ENCODE measurements around the gene TTC34.

Gene TTC34

DNA sequence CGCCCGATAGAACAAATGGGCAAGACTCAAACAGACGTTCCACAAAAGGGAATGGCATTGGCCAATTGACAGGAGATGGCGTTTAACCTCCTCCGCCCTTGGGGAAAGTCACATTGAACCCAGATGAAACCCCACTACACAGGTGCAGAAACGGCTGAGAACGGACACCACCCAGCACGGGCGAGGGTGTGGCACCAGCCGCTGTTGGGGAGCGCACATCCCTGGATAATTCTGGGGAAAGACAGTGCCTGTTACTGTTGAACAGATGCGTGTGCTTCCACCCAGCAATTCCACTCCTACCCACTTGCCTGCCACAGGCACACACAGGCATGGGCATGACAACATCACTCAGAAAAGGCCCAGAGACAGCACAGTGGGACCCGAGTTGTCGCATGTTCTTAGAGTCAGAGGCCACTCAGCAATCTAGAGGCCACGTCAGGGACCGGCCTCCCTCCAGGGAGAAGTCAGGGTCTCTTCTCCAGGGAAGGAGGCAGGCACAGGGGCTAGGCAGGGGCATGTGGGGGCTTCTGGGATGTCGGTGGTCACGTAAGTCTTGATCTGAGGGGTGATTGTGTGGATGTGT is 199.7 kb downstream of the TTC34 start:
- DNase-seq, result no peak

- DNase-seq, result no peak
These were observed 203.1 kb downstream of the TTC34 start for GRCh38 chr1:2598329-2598931.

DNA sequence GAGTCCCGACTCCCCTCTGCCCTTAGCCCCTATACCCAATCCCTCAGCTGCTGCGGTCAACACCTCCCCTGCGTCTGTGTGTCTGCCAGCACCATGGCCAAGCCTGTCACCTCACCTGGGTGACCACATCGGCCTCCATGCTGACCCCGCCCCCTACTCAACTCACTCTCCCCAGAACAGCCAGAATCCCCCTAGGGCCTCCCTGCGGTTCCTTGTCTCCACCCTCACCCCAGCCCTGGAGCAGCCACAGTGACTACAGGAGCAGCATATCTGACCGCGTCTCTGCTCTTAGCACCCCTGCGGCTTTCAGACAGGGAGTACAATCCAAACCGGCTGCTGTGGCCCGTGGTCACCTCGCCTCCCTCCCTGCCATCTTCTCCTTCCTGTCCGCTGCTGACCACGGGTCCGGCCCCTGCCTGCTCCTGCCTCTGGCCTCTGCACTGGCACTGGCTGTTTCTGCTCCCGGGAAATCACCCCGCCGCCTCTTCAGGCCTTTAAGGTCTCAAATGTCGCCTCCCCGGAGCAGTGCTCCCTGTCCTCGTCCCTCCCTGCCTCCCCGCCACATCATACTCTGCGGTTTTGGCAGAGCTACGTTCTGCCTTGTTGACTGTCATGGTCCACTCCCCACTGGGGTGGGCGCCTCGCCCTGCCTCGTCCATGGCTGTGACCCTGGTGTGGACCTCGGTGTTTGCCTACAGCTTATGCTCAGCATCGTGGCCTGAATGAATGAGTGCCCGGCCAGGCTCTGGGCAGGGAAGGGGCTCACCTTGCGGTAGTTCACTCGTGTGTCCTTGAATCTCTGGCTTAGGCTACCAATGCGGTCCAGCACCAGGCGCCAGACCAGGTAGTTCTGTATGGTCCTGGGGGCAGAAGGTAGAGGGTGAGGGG is 203.8 kb downstream of the TTC34 start:
- DNase-seq, result no peak

DNA sequence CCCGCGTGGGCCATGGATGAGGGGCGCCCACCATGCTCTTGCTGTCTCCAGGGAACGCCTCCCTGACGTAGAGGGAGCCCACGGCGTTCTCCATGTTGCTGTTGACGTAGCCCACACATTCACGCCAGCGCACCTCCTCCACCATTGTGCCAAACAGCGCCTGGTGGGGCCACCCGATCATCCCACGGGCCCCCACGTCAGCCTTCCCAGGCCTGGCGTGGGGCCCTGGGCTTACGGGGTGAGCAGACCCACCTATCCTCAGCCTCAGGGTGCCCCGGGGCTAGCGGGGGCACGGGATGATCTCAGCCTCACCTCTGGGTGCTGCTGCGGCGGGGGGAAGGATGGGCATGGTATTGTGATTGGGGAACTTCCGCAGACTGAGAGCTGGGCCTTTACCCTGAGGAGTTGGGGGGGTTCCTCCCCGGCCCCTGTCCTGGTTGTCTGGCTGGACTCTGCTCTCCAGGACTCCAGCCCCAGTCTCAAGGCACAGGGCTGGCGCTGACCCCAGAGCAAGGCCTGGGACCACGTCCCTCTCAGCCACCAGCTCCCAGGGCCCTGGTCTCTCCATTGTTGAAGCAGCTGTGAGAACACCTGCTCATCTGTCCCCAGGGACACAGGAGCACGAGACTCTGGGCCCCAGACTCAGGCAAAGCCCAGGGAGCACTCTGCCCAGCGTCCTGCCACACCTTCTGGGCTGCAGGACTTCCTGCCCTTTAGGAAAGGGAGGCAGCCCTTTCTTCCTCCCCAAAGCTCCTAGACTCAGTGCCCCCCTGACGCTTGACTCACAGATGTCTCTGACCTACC is 204.8 kb downstream of the TTC34 start:
- no peak for DNase-seq

- DNase-seq, result no peak
These were observed 205.5 kb downstream of the TTC34 start for GRCh38 chr1:2595812-2596529.

DNA sequence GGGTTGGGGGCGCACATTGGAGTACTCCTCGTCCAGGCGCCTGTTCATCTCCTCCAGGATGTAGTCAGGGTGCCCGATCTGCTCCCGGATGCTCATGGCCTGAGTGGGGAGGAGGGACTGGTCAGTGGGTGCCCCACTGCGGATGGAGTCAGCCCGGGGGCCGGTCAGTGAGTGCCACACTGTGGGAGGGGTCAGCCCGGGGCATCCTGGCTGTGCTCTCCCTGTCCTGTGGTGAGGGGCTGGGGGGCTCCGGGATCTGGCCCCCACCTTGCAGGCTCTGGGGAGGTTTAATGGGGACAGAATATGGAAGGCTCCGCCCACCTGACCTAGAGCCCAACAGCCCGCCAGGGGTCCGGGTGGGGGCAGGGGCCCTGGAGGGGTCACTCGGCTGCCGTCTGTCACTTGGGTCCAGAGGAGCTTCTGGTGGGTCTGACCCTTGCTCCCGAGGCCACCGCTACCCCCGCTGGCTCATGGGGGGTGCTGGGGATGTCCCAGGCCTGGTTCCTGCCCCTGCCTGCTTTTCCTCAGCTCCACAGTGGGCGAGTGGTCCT is 206.2 kb downstream of the TTC34 start:
- DNase-seq, result no peak

GRCh38 chr1:2594641-2595131 is 206.8 kb downstream of the TTC34 start:
- DNase-seq, result no peak

DNA sequence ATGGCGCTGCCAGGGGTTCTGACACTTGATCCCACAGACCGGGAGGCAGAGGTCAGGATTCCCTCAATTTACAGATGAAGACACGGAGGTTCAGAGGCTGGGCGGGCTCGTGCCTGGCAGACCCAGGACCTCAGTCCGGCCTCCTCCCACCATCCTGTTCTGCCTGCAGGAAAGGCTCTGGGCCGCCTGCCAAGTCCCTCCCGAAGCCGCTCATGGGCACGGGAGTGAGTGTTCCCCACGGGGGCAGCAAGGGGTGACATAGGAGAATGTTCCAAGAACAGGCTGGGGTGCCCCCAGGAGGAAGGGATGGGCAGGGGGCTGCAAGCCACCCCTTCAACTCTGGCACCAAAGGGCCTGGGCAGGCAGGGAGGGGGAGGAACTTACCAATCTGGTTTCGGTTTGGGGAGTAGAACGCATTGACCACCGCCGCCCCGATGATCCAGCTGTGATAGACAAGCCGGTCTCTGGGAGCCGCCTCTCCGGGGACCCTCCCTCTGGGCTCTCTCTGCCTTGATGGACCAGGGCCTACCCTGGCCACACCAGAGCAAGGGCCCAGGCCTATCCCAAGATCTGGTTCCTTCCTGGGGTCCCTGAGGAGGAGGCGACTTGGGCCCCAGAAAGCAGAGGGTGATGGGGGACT is 207.4 kb downstream of the TTC34 start:
- DNase-seq, result no peak

- no peak for DNase-seq
These were observed 208.1 kb downstream of the TTC34 start for GRCh38 chr1:2593251-2593878.

DNA sequence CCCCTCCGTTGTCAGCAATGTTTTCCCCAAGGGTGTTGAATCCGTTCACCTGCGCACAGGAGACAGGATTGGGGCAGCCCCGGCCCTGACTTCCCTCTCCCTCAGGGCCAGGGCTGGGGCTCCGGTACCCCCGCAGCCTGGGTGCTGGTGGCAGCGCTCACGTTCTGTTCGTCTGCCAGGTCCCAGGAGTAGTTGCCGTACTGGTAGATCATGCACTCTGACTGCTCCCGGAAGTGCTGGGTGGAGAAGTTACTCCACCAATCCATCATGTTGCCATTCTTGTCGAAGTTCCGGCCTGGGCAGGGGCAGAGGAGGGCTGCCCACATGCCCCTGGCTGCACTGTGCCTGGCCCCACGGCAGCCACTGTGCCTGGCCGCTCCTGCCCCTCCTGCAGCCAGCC is 208.8 kb downstream of the TTC34 start:
- DNase-seq, result no peak

GRCh38 chr1:2591581-2592261 is 209.8 kb downstream of the TTC34 start:
- no peak for DNase-seq

DNA sequence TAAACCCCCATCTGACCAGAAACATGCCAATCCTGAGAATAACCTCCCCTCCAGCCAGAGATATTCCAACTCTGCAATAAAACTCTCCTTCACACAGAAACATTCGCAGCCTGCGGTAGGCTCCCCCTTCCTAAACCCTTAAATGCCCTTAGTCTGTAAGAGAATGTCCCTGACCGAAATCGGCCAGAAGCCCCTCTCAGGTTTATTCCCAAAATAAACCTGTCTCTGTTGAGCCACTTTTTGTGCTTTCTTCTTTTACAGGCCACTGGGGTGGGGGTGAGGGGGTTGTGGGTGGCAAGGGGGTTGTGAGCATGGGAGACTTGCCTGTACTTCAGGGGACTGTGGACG is 210.3 kb downstream of the TTC34 start:
- DNase-seq, result no peak

DNA sequence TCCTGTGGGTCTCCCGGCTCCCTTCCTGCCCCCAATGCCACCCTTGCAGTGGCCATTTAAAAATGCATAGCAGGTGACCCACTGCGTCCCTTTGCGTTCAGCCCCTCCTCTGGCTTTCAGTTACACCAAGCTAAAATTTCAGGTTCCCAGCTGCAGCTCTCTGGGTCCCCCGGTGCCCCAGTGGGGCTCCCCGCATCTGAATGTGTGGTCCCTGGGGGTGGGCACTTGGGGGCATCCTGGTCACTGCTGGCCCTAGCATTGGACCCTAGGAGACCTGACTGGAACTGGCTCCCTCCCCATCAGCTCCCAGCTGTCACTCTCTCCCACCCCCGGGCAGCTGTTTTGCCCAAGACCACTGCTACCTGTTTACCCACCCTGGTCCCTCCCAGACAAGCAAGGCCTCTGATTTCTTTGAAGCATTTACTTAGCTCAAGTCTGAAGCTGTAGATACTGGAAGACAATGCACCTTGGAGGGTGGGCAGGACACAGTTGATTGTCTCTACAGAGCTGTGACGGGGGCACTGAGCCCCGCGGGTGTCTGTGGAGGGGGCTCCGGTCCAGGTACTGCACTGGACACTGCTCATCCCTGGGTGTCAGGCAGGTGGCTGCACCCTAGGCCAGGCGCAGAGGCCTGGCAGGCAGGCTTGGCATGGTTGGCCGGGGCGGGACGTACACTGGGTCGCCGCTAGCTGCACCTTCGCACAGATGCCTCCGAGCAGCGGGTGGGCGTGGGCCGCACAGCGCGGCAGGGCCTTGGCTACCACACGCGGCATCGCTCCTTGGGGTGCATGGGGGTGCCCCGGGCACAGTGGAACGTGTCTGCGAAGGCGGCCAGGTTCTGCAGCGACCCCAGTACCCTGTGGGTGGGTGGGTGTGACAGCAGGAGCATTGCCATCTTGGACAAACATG is 211.0 kb downstream of the TTC34 start:
- DNase-seq, result no peak

DNA sequence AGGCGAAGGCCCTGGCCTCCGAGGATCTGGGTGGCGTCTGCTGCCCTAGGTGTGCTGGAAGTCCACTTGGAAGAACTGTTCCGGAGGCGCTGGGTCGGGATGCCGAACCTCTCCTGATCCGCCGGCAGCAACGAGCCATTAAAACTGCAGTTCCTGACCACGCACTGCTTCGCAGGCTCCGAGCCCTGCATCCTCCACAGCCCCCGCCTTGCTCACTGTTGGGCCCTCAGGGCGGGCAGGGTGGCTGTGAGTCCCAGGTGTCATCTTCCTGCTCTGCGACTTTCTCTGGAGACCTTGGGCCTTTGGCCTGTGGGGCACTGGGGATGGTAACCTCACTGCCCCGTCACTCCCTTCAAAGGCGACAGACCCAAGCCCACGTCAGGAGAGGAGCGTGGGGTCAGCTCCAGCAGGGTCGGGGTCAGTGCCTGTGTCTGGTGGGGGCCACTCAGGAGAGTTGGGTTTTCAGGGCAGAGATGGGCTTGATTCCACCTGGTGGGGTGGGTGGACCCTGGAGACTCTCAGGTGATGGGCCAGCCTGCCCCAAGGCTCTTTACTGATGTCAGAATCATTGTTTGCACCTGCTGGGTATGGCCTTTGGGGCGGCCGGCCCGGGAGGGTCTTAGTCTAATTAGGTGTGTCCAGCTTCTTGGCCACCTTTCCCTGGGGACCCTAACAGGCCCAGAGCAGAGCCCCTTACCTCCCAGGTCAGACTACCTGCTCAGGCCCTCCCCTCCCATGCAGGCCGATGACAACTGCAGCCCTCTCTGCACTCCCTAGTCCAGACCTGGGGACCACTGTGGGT is 211.9 kb downstream of the TTC34 start:
- DNase-seq, result no peak

- no peak for DNase-seq
These were observed 212.6 kb downstream of the TTC34 start for GRCh38 chr1:2588661-2589430.

GRCh38 chr1:2587860-2588571 is 213.5 kb downstream of the TTC34 start:
- no peak for DNase-seq

All from suppressor macrophage treated with lipopolysaccharide for 4 hours (primary cell).